HepG2 (cell line): ENCODE data around the gene EXOC7. TPM values are rescaled to one million over a fixed set of nuclear protein-coding genes. Genes with fewer than 3 reads are reported as not detected.

Experiments used
- BATF2 ChIP-seq: sonication (generic); formaldehyde crosslinking; IDR thresholded peaks from 2 replicates; pipeline ENCODE4 v1.8.0; 2022; ENCODE audit warnings: mild to moderate bottlenecking, missing genetic modification reagents, moderate library complexity
- CBFB ChIP-seq: sonication (generic); formaldehyde crosslinking; IDR thresholded peaks from 2 replicates; pipeline ENCODE4 v1.4.0; 2020; ENCODE audit warnings: missing genetic modification reagents
- CCDC6 ChIP-seq: sonication (generic); formaldehyde crosslinking; IDR thresholded peaks from 2 replicates; pipeline ENCODE4 v1.8.1; 2022; ENCODE audit warnings: mild to moderate bottlenecking, missing genetic modification reagents, moderate library complexity
- EEA1 ChIP-seq: sonication (generic); formaldehyde crosslinking; IDR thresholded peaks from 2 replicates; pipeline ENCODE4 v1.5.1; 2020; ENCODE audit warnings: mild to moderate bottlenecking, missing genetic modification reagents, borderline replicate concordance
- HMGA1 ChIP-seq: sonication (generic); formaldehyde crosslinking; conservative IDR thresholded peaks from 2 replicates; pipeline ENCODE4 v1.4.0; 2020; ENCODE audit warnings: missing genetic modification reagents
- MED13 ChIP-seq: sonication (generic); formaldehyde crosslinking; IDR thresholded peaks from 2 replicates; pipeline ENCODE4 v1.5.0; 2020; ENCODE audit warnings: missing genetic modification reagents
- NFYC ChIP-seq: IDR thresholded peaks from 2 replicates; pipeline ENCODE4 v1.6.1; 2016; ENCODE audit warnings: missing genetic modification reagents, missing compliant biosample characterization
- POLR2A ChIP-seq, 2 experiments: IDR thresholded peaks; 2 replicates each; pipeline ENCODE4 v1.6.1; 2011; ENCODE audit warnings: low read depth in 2 of 2, low read length in 2 of 2, mild to moderate bottlenecking in 1 of 2, moderate library complexity in 1 of 2; ENCODE audit not compliant: insufficient read depth in 1 of 2
- SP5 ChIP-seq: IDR thresholded peaks from 2 replicates; pipeline ENCODE4 v1.6.1; 2016; ENCODE audit warnings: low read depth, borderline replicate concordance
- ZBTB1 ChIP-seq: sonication (generic); formaldehyde crosslinking; IDR thresholded peaks from 2 replicates; pipeline ENCODE4 v1.4.0; 2020; ENCODE audit warnings: missing genetic modification reagents, borderline replicate concordance
- ZFP37 ChIP-seq: sonication (generic); formaldehyde crosslinking; IDR thresholded peaks from 2 replicates; pipeline ENCODE4 v1.4.0; 2020; ENCODE audit warnings: missing genetic modification reagents, borderline replicate concordance
- ZNF501 ChIP-seq: sonication (generic); formaldehyde crosslinking; IDR thresholded peaks from 2 replicates; pipeline ENCODE4 v1.5.1; 2020; ENCODE audit warnings: mild to moderate bottlenecking, moderate library complexity, missing genetic modification reagents
- ZNF589 ChIP-seq: sonication (generic); formaldehyde crosslinking; conservative IDR thresholded peaks from 2 replicates; pipeline ENCODE4 v1.8.0; 2022; ENCODE audit warnings: mild to moderate bottlenecking, moderate library complexity, missing genetic modification reagents
- ZNF775 ChIP-seq: sonication (generic); formaldehyde crosslinking; IDR thresholded peaks from 2 replicates; pipeline ENCODE4 v1.4.0; 2020; ENCODE audit warnings: missing genetic modification reagents, mild to moderate bottlenecking, moderate library complexity, borderline replicate concordance
- ZNF83 ChIP-seq: sonication (generic); formaldehyde crosslinking; IDR thresholded peaks from 2 replicates; pipeline ENCODE4 v1.4.0; 2020; ENCODE audit warnings: missing genetic modification reagents, mild to moderate bottlenecking, borderline replicate concordance
- ZNF878 ChIP-seq: sonication (generic); formaldehyde crosslinking; IDR thresholded peaks from 2 replicates; pipeline ENCODE4 v1.8.1; 2023; ENCODE audit warnings: mild to moderate bottlenecking, missing genetic modification reagents, moderate library complexity
- polyA plus RNA-seq, 8 experiments: library from polyadenylated mRNA; depleted of rRNA in 3 of 8; stranded (reverse) in 7 of 8; unstranded in 1 of 8; fragments of >200 nt; fragmentation: Illumina TruSeq in 4 of 8; extraction: Trizol in 4 of 8; gene quantifications; 2 replicates each; pipeline versions ENCODE4 v1.2.1 to v1.2.3, GENCODE V29; 2011 to 2016; ENCODE audit warnings: low read depth in 4 of 8, missing spikeins in 1 of 8, mixed read lengths in 1 of 8; ENCODE audit not compliant: insufficient read depth in 1 of 8
- total RNA-seq, 5 experiments: library from RNA; depleted of rRNA; stranded (reverse); fragments of >200 nt; fragmentation: Illumina TruSeq; extraction: Trizol; gene quantifications; 2 replicates each; pipeline ENCODE4 v1.2.3, GENCODE V29; 2016; ENCODE audit warnings: low read depth in 1 of 5
- TF ChIP-seq, protein P1 (sequence below): fragments of 450-650 bp; IDR thresholded peaks from 2 replicates; pipeline ENCODE4 v1.6.1; 2017; ENCODE audit warnings: mild to moderate bottlenecking
- TF ChIP-seq, protein P2 (sequence below): sonication (generic); formaldehyde crosslinking; IDR thresholded peaks from 2 replicates; pipeline ENCODE4 v1.4.0; 2020; ENCODE audit warnings: missing genetic modification reagents, low read depth, mild to moderate bottlenecking, borderline replicate concordance

Gene EXOC7
- total and polyA plus RNA-seq, 2 of the 13 experiments (the other 11 are each of a cell fraction or from before 2014, with no cell fraction given), result 86.9 to 116 TPM

DNA sequence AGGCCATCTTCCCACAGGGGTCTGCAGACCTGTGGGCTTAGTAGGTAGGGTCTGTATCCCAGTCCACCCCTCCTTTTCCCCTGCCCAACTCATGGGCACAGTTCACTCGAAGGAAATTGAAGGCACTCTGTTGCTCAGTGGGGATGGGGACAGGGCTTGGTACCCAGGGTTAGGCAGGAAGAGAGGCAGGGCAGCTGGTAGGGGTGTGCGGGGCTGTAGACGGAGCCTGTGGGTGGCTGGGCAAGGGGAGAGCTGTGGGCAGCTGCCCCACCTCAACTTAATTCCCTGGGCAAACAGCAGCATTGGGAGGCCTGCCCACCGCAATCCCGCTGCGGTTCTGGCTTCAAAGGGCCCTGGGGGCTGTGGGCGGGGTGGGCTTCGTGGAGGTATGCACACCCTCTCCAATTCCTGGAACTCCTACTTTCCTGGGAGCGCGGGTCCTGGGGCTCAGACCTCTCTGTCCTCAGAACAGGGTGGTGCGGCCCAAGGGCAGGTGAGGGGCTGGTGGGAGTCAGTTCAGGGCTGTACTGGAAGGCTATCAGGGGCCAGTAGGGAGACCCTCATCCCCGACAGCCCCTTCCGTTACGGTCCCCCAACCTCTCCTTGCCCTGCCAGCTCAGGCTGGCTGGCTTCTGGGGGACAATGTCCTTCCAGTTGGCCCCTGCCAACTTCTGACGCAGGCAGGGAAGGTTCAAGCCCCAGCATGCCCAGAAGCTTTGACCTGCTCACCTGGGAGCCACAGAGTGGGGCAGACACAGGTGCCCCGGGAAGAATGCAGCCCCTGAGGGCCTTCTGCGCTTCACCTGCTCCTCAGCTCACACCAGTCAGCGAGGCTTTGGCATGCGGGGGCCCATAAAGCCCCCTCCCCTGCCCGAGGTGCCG lies 28.3 kb upstream of the EXOC7 start (continued):
- no peak for TF ChIP-seq ZNF83
- no peak for TF ChIP-seq ZNF775 (CRISPR knock-in tag)
- TF ChIP-seq BATF2 (CRISPR knock-in tag), result no peak
- TF ChIP-seq, protein P1, sequence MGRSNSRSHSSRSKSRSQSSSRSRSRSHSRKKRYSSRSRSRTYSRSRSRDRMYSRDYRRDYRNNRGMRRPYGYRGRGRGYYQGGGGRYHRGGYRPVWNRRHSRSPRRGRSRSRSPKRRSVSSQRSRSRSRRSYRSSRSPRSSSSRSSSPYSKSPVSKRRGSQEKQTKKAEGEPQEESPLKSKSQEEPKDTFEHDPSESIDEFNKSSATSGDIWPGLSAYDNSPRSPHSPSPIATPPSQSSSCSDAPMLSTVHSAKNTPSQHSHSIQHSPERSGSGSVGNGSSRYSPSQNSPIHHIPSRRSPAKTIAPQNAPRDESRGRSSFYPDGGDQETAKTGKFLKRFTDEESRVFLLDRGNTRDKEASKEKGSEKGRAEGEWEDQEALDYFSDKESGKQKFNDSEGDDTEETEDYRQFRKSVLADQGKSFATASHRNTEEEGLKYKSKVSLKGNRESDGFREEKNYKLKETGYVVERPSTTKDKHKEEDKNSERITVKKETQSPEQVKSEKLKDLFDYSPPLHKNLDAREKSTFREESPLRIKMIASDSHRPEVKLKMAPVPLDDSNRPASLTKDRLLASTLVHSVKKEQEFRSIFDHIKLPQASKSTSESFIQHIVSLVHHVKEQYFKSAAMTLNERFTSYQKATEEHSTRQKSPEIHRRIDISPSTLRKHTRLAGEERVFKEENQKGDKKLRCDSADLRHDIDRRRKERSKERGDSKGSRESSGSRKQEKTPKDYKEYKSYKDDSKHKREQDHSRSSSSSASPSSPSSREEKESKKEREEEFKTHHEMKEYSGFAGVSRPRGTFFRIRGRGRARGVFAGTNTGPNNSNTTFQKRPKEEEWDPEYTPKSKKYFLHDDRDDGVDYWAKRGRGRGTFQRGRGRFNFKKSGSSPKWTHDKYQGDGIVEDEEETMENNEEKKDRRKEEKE, result no peak
- TF ChIP-seq ZNF501 (CRISPR knock-in tag), result no peak
- peak; percentile 82 for TF ChIP-seq CBFB
- no peak for TF ChIP-seq ZNF878 (CRISPR knock-in tag)
- no peak for TF ChIP-seq HMGA1 (CRISPR knock-in tag)
- no peak for TF ChIP-seq CCDC6
- TF ChIP-seq MED13 (CRISPR knock-in tag), result no peak
- no peak for TF ChIP-seq NFYC (CRISPR knock-in tag)
- TF ChIP-seq ZBTB1 (CRISPR knock-in tag), result no peak
- TF ChIP-seq POLR2A (IDR thresholded peaks at IDR 0.05; ENCODE audit: insufficient read depth in 1 of 2, low read depth in 2 of 2, low read length in 2 of 2), result no peak
- TF ChIP-seq EEA1 (CRISPR knock-in tag), result 0 out of 2 replicates have a peak, but pooled peaks have one; percentile 38
- TF ChIP-seq SP5 (CRISPR knock-in tag), result peak; percentile 88
- TF ChIP-seq ZFP37, result no peak
- TF ChIP-seq, protein P2, sequence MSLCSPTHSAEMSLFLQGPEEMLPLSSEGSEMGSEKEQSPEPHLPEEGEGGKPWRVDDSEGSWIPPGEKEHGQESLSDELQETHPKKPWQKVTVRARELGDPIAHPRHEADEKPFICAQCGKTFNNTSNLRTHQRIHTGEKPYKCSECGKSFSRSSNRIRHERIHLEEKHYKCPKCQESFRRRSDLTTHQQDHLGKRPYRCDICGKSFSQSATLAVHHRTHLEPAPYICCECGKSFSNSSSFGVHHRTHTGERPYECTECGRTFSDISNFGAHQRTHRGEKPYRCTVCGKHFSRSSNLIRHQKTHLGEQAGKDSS (CRISPR knock-in tag), result no peak
- no peak for TF ChIP-seq ZNF589 (CRISPR knock-in tag)
